OCI-M2 (cell line): ENCODE measurements around the gene OR52D1.

Experiments
- DNase-seq: peaks from one replicate; lab custom pipeline; 2025; ENCODE audit not compliant: unreplicated experiment; lab: John Stamatoyannopoulos, UW

OR52D1 gene

GRCh38 chr11:5509803-5510202, 21.3 kb downstream of the OR52D1 start, which contains the start of gene UBQLN3:
TSS of gene UBQLN3 (minus strand) at chr11:5509957. CDS start at chr11:5509558, 399 bp downstream.
- no peak for DNase-seq

DNA sequence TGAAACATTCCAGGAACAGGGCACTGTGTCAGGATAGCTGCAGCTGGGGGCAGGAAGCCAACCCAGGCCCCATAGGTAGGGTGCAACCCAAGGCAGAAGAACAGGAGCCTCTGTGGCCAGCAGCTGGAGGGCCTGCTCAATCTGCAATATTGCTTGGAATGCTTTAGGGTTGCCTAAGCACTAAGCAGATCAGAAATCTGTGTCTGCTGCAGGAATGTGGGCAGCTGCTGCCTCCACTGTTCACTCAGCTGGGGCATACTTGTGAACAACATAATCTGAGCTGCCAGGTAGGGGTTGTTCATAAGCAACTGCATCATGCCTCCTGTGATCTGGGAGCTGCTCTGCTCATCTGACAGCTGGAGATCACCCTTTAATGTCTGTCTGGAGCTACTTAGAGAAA, 26.4 kb downstream of the OR52D1 start:
- DNase-seq = no peak

- no peak for DNase-seq
Measured at GRCh38 chr11:5516599-5516998, 28.1 kb downstream of the OR52D1 start, which contains the start of gene UBQLNL. TSS of gene UBQLNL (minus strand) at chr11:5516699. CDS start at chr11:5516441, 258 bp downstream.

DNA sequence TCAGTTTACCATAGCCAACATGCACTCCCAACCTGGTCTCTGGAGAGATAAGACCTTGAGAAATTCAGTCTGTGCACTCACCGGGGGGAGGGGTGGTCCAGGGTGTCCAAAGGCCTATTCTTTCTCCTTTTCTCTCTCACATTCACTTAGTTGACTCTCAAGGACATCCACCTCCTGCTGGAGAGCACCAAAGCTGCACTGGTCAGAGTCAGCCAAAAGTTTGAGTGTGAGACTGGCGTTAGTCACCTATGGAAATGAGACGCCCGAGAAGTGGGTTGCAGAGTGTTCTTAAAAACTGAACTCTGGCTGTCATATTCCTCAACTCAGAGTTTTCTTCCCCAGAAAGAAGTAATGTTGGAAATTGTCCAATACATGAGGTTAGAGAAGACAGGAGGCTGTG, 33.1 kb downstream of the OR52D1 start:
- DNase-seq = no peak

DNA sequence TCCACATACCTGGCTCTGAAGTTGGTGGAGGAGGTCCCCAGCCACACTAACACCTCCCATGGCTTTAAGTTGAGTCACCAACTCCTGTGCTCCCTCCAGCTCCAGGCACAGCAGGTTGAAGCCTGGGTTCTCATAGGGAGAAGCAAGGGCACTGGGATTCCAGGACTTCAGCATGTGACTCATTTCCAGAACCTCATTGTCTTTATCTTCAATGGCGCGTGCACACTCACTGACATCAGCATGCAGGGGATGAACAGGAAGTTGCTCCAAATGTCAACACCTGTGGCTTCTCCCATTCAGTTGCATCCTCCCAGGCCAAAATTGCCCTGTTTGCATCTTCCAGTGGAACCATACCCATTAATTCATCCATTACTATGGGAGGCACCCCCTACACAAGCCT, 33.8 kb downstream of the OR52D1 start:
- no peak for DNase-seq

GRCh38 chr11:5524756-5525155, 36.3 kb downstream of the OR52D1 start:
- DNase-seq = no peak

DNA sequence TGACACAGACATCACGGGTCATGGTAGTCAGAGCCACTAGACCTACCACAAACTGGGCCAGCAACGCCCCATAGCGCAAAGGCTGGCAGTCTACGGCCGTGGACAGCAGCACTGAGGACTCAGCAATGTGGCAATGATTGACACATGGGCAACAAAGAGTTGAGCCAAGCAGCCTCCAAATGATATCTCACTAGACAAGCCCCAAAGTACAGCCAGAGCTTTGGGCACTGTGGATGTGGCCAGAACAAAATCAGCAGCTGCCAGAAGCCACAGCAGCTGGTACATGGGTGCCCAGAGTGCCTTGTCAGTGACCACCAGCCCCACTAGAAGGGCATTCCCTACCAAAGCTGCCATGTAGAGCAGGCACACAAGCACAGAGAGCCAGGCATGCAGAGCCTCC, 39.2 kb downstream of the OR52D1 start:
- DNase-seq = no peak

DNA sequence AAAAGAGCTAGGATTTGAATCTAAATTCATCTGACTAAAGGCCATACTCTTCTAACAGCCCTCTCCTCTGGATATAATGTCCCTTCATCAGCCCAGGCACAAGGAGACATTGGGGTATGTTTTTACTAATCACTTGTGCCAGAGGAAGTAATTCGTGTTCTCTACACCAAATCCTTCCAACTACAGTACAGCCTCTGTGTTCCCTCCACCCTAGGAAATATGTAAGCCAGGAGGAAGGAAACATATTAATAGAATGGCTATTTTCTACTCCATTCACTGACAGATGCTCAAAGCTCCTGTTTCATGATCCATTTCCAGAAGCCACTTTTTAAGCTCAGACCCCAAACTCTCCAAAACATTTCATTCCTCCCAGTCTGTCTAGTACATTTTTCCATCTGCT, 40.0 kb downstream of the OR52D1 start:
- no peak for DNase-seq

GRCh38 chr11:5531053-5531831, 42.8 kb downstream of the OR52D1 start:
- DNase-seq = no peak

DNA sequence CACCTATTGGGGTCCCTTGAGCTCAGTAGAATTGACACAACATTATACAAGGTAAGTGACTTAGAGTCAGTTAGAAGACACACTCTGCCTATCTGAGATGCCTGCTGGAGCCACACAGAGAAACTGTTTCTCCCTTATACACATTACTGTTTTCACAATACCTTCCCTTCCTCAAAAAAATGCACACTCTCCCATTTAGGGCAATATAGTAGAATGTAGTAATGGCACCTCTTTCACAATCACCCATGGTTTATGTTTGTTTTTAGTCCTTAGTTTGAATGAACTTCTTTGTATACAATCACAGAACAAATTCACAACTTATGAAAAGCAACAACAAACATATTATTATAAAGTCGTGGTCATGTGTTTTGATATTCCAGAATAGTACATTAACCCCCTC, 45.6 kb downstream of the OR52D1 start:
- DNase-seq = no peak

- DNase-seq = no peak
Measured at GRCh38 chr11:5536482-5536881, 48.0 kb downstream of the OR52D1 start.
